Mucosa of stomach (tissue), 1 donor: ENCODE measurements around the gene RAC2.

Experiments used
- H3K27me3 ChIP-seq: one replicate; pipeline ENCODE4 v1.7.0; 2013; ENCODE audit warnings: mild to moderate bottlenecking, low read length; ENCODE audit not compliant: control insufficient read depth, insufficient read depth
- H3K36me3 ChIP-seq: one replicate; pipeline ENCODE4 v1.7.0; 2013; ENCODE audit warnings: low read length; ENCODE audit not compliant: control insufficient read depth, insufficient read depth
- H3K4me1 ChIP-seq: one replicate; pipeline ENCODE4 v1.7.0; 2013; ENCODE audit warnings: mild to moderate bottlenecking, low read length; ENCODE audit not compliant: control insufficient read depth, insufficient read depth
- H3K4me3 ChIP-seq: one replicate; pipeline ENCODE4 v1.7.0; 2013; ENCODE audit warnings: low read length
- H3K9ac ChIP-seq: one replicate; pipeline ENCODE4 v1.7.0; 2013; ENCODE audit warnings: mild to moderate bottlenecking, low read length, moderate library complexity
- H3K9me3 ChIP-seq: one replicate; pipeline ENCODE4 v1.7.0; 2013; ENCODE audit warnings: mild to moderate bottlenecking, low read length, moderate library complexity; ENCODE audit not compliant: control insufficient read depth
- donor health status: Pancreatic carcinoma.

Gene RAC2

GRCh38 chr22:37283393-37283937 lies 39.4 kb upstream of the RAC2 start:
- H3K4me3 ChIP-seq, result no peak overlapping the region
- peaks cover 23% of the 10 kb centered on the region for H3K27me3 ChIP-seq
- H3K4me1 ChIP-seq, result no peaks in the 10 kb centered on the region
- H3K9me3 ChIP-seq, result no peaks in the 10 kb centered on the region
- H3K9ac ChIP-seq, result no peak overlapping the region
- no peaks in the 10 kb centered on the region for H3K36me3 ChIP-seq

GRCh38 chr22:37282385-37282677 lies 38.3 kb upstream of the RAC2 start, which contains the start of gene CYTH4:
Gene CYTH4 (plus strand): TSS chr22:37282508. CDS start chr22:37282570, 62 bp downstream.
- Histone ChIP-seq H3K36me3 (no peaks in the 10 kb centered on the region), H3K27me3 (peaks cover 23% of the 10 kb centered on the region), H3K9ac (peak within 1 kb of the TSS; percentile 47), H3K9me3 (no peaks in the 10 kb centered on the region), H3K4me3 (no peak within 1 kb of the TSS), H3K4me1 (no peaks in the 10 kb centered on the region)

GRCh38 chr22:37281646-37282384 lies 37.7 kb upstream of the RAC2 start:
- Histone ChIP-seq H3K27me3 (peaks cover 23% of the 10 kb centered on the region), H3K9me3 (no peaks in the 10 kb centered on the region), H3K4me1 (no peaks in the 10 kb centered on the region), H3K36me3 (no peaks in the 10 kb centered on the region), H3K9ac (no peak overlapping the region), H3K4me3 (no peak overlapping the region)

GRCh38 chr22:37281195-37281594 lies 37.1 kb upstream of the RAC2 start:
- Histone ChIP-seq H3K9ac (no peak overlapping the region), H3K4me3 (no peak overlapping the region), H3K4me1 (no peaks in the 10 kb centered on the region), H3K27me3 (peaks cover 23% of the 10 kb centered on the region), H3K9me3 (no peaks in the 10 kb centered on the region), H3K36me3 (no peaks in the 10 kb centered on the region)

GRCh38 chr22:37280718-37281117 lies 36.6 kb upstream of the RAC2 start:
- H3K4me3 ChIP-seq, result no peak overlapping the region
- no peaks in the 10 kb centered on the region for H3K4me1 ChIP-seq
- H3K9me3 ChIP-seq, result no peaks in the 10 kb centered on the region
- H3K27me3 ChIP-seq, result peaks cover 23% of the 10 kb centered on the region
- H3K9ac ChIP-seq, result no peak overlapping the region
- H3K36me3 ChIP-seq, result no peaks in the 10 kb centered on the region

GRCh38 chr22:37279331-37280181 lies 35.5 kb upstream of the RAC2 start:
- H3K9me3 ChIP-seq, result no peaks in the 10 kb centered on the region
- peaks cover 23% of the 10 kb centered on the region for H3K27me3 ChIP-seq
- no peak overlapping the region for H3K9ac ChIP-seq
- no peak overlapping the region for H3K4me3 ChIP-seq
- no peaks in the 10 kb centered on the region for H3K36me3 ChIP-seq
- H3K4me1 ChIP-seq, result no peaks in the 10 kb centered on the region

GRCh38 chr22:37278261-37278660 lies 34.2 kb upstream of the RAC2 start:
- H3K4me1 ChIP-seq, result no peaks in the 10 kb centered on the region
- no peak overlapping the region for H3K4me3 ChIP-seq
- no peak overlapping the region for H3K9ac ChIP-seq
- H3K27me3 ChIP-seq, result peaks cover 12% of the 10 kb centered on the region
- H3K9me3 ChIP-seq, result no peaks in the 10 kb centered on the region
- no peaks in the 10 kb centered on the region for H3K36me3 ChIP-seq

GRCh38 chr22:37277384-37277783 lies 33.3 kb upstream of the RAC2 start:
- Histone ChIP-seq H3K4me3 (no peak overlapping the region), H3K36me3 (no peaks in the 10 kb centered on the region), H3K27me3 (peaks cover 3% of the 10 kb centered on the region), H3K9me3 (no peaks in the 10 kb centered on the region), H3K9ac (no peak overlapping the region), H3K4me1 (no peaks in the 10 kb centered on the region)

- Histone ChIP-seq H3K36me3 (no peaks in the 10 kb centered on the region), H3K9me3 (no peaks in the 10 kb centered on the region), H3K4me3 (no peak overlapping the region), H3K27me3 (no peaks in the 10 kb centered on the region), H3K9ac (no peak overlapping the region), H3K4me1 (no peaks in the 10 kb centered on the region)
Measured at GRCh38 chr22:37276776-37277175, 32.7 kb upstream of the RAC2 start.

- H3K27me3 ChIP-seq, result no peaks in the 10 kb centered on the region
- H3K4me1 ChIP-seq, result no peaks in the 10 kb centered on the region
- H3K4me3 ChIP-seq, result no peak overlapping the region
- H3K9ac ChIP-seq, result no peak overlapping the region
- H3K9me3 ChIP-seq, result no peaks in the 10 kb centered on the region
- H3K36me3 ChIP-seq, result no peaks in the 10 kb centered on the region
Measured at GRCh38 chr22:37275622-37276021, 31.6 kb upstream of the RAC2 start.

- H3K4me1 ChIP-seq, result no peaks in the 10 kb centered on the region
- H3K4me3 ChIP-seq, result no peak overlapping the region
- H3K9ac ChIP-seq, result no peak overlapping the region
- no peaks in the 10 kb centered on the region for H3K36me3 ChIP-seq
- H3K9me3 ChIP-seq, result no peaks in the 10 kb centered on the region
- no peaks in the 10 kb centered on the region for H3K27me3 ChIP-seq
Measured at GRCh38 chr22:37275134-37275533, 31.1 kb upstream of the RAC2 start.

- no peaks in the 10 kb centered on the region for H3K4me1 ChIP-seq
- no peaks in the 10 kb centered on the region for H3K27me3 ChIP-seq
- H3K9me3 ChIP-seq, result no peaks in the 10 kb centered on the region
- no peaks in the 10 kb centered on the region for H3K36me3 ChIP-seq
- no peak overlapping the region for H3K9ac ChIP-seq
- no peak overlapping the region for H3K4me3 ChIP-seq
Measured at GRCh38 chr22:37274380-37274862, 30.4 kb upstream of the RAC2 start.
